A549 (cell line): ENCODE measurements around the gene CFAP97.

Experiments used
- CBX2 ChIP-seq: fragments of 200-600 bp; sonication (generic); IDR thresholded peaks from 2 replicates; pipeline ENCODE4 v1.6.1; 2016; ENCODE audit warnings: low read depth, mild to moderate bottlenecking, borderline replicate concordance
- CHD2 ChIP-seq: fragments of 150-350 bp; IDR thresholded peaks from 2 replicates; pipeline ENCODE4 v1.6.1; 2014; ENCODE audit warnings: low read length; ENCODE audit not compliant: partially characterized antibody
- CTCF ChIP-seq: fragments of >200 bp; sonication (Bioruptor Twin); formaldehyde crosslinking; IDR thresholded peaks from 3 replicates; pipeline ENCODE4 v1.5.1; 2016

GRCh38 chr4:185127021-185127925 is 76.5 kb downstream of the CFAP97 start:
- TF ChIP-seq CHD2 (no peak), CTCF (no peak), CBX2 (no peak)
